Motor neuron (in vitro differentiated cells): ENCODE measurements around the gene GOLGA8M. TPM values are rescaled to one million over a fixed set of nuclear protein-coding genes. Genes with fewer than 3 reads are reported as not detected.
"Not testable (repeated sequence)": the region's sequence is repeated elsewhere in the genome, so short reads cannot be mapped to it uniquely, and the experiment has no call there.

ENCODE experiments used
- ATAC-seq, 8 experiments: fragments of 200-7000 bp; cut with Tn5 transposase; replicated peaks in 6 of 8; 2 replicates each; pipeline ENCODE4 v1.8.0; 2021; ENCODE audit warnings: mild to moderate bottlenecking in 8 of 8, moderate library complexity in 8 of 8
- H3K27ac ChIP-seq, 2 donors: fragments of 250-450 bp; sonication (Bioruptor Pico); 2 replicates each; pipeline ENCODE4 v1.9.0; 2021; ENCODE audit warnings: antibody characterized with exemption in 2 of 2, mild to moderate bottlenecking in 2 of 2, moderate library complexity in 1 of 2
- H3K4me1 ChIP-seq, 2 donors: fragments of 250-450 bp; sonication (Bioruptor Pico); replicated peaks in 1 of 2; 2 replicates each; pipeline ENCODE4 v1.6.1; 2021; ENCODE audit warnings: antibody characterized with exemption in 2 of 2, mild to moderate bottlenecking in 2 of 2, moderate library complexity in 1 of 2
- H3K4me3 ChIP-seq, 5 donors: fragments of 250-450 bp; sonication (Bioruptor Pico); 2 replicates each; pipeline ENCODE4 v1.9.0; 2021; ENCODE audit warnings: antibody characterized with exemption in 5 of 5, mild to moderate bottlenecking in 5 of 5, moderate library complexity in 4 of 5
- WGBS, 10 experiments: fragments of 450-650 bp; shearing (Covaris generic); methylation state at CpG; one replicate each; pipeline ENCODE4 v1.0.0; 2022; 5-methylcytosine and 5-hydroxymethylcytosine counted together
- in situ Hi-C, 9 experiments: fragments of 400-800 bp; cut with MboI; loops; one replicate each; pipeline ENCODE4 v1.15.0; 2021; ENCODE audit warnings: low sequenced_read_pairs in 9 of 9, low pct_unique_long_range_greater_than_20kb in 2 of 9; ENCODE audit not compliant: unreplicated experiment in 9 of 9
- total RNA-seq, 8 experiments: library from RNA; unstranded; fragments of 300-600 nt; gene quantifications; 2 replicates each; pipeline versions ENCODE4 v1.2.3 to v1.2.4, GENCODE V29; 2022

GOLGA8M gene
- total RNA-seq = under 1 TPM in 1 of 8 experiments, not detected in 7; 0.51 TPM

GRCh38 chr15:28712270-28712669 lies at the start of gene GOLGA8M:
Gene GOLGA8M, minus strand, starts transcription at chr15:28712421. Its CDS starts 98 bp downstream, at chr15:28712323.
- H3K27ac ChIP-seq, in situ Hi-C loops, H3K4me1 ChIP-seq, ATAC-seq, H3K4me3 ChIP-seq: not testable (repeated sequence)
- no CpG with 5 or more reads among the region's 10 CpGs for WGBS, 10 experiments

- H3K27ac ChIP-seq, H3K4me3 ChIP-seq, H3K4me1 ChIP-seq, ATAC-seq, in situ Hi-C loops: not testable (repeated sequence)
- WGBS, 10 experiments = 60 to 80% methylated on average over 1 to 4 of the region's 6 CpGs; no CpG with 5 or more reads in 8 of the 10 experiments
Measured at GRCh38 chr15:28742890-28743289, 30.7 kb upstream of the GOLGA8M start.

- H3K27ac ChIP-seq, H3K4me1 ChIP-seq, in situ Hi-C loops, ATAC-seq, H3K4me3 ChIP-seq: not testable (repeated sequence)
- WGBS, 10 experiments = 60% methylated on average over 1 of the region's 9 CpGs; no CpG with 5 or more reads in 9 of the 10 experiments
Measured at GRCh38 chr15:28738590-28739292, 26.5 kb upstream of the GOLGA8M start.

- ATAC-seq = peak in 1 of 8 experiments; percentile 29
- H3K4me1 ChIP-seq, in situ Hi-C loops, H3K27ac ChIP-seq: not testable (repeated sequence)
- WGBS, 10 experiments = no CpG with 5 or more reads among the region's 23 CpGs
- peak overlapping the region; percentile 36 to 49 (median 40) for H3K4me3 ChIP-seq
Measured at GRCh38 chr15:28738200-28738561, 26.0 kb upstream of the GOLGA8M start.

- H3K4me1 ChIP-seq, in situ Hi-C loops, H3K27ac ChIP-seq: not testable (repeated sequence)
- H3K4me3 ChIP-seq = peak overlapping the region; percentile 36 to 49 (median 40)
- peak; percentile 94 to 97 (median 96) for ATAC-seq
- no CpG with 5 or more reads among the region's 101 CpGs for WGBS, 10 experiments
Measured at GRCh38 chr15:28737521-28738199, 25.4 kb upstream of the GOLGA8M start.

GRCh38 chr15:28728061-28728460 lies 15.8 kb upstream of the GOLGA8M start:
- H3K4me3 ChIP-seq, H3K27ac ChIP-seq, ATAC-seq, H3K4me1 ChIP-seq, in situ Hi-C loops: not testable (repeated sequence)
- no CpG with 5 or more reads among the region's 2 CpGs for WGBS, 10 experiments

GRCh38 chr15:28727026-28727425 lies 14.8 kb upstream of the GOLGA8M start:
- H3K4me1 ChIP-seq, ATAC-seq, H3K4me3 ChIP-seq, in situ Hi-C loops, H3K27ac ChIP-seq: not testable (repeated sequence)
- 87 to 100% (median 100%) methylated on average over 1 to 8 of the region's 14 CpGs; no CpG with 5 or more reads in 6 of the 10 experiments for WGBS, 10 experiments

GRCh38 chr15:28726102-28726501 lies 13.9 kb upstream of the GOLGA8M start:
- H3K27ac ChIP-seq = no peak overlapping the region
- in situ Hi-C loops = no loop called here
- WGBS, 10 experiments = 47 to 100% (median 98%) methylated on average over 2 to 9 of the region's 17 CpGs; no CpG with 5 or more reads in 5 of the 10 experiments
- ATAC-seq = no peak
- no peaks in the 10 kb centered on the region for H3K4me1 ChIP-seq
- H3K4me3 ChIP-seq = no peak overlapping the region

- H3K4me3 ChIP-seq = no peak overlapping the region
- 70 to 100% (median 97%) methylated on average over 1 to 12 of the region's 14 CpGs; no CpG with 5 or more reads in 3 of the 10 experiments for WGBS, 10 experiments
- H3K27ac ChIP-seq = no peak overlapping the region
- no peak for ATAC-seq
- in situ Hi-C loops = no loop called here
- no peaks in the 10 kb centered on the region for H3K4me1 ChIP-seq
Measured at GRCh38 chr15:28725556-28725955, 13.3 kb upstream of the GOLGA8M start.

GRCh38 chr15:28723986-28724385 lies 11.8 kb upstream of the GOLGA8M start:
- in situ Hi-C loops, H3K4me1 ChIP-seq, H3K4me3 ChIP-seq, ATAC-seq, H3K27ac ChIP-seq: not testable (repeated sequence)
- 67 to 100% methylated on average over 1 to 2 of the region's 5 CpGs; no CpG with 5 or more reads in 8 of the 10 experiments for WGBS, 10 experiments

GRCh38 chr15:28719626-28720025 lies 7.4 kb upstream of the GOLGA8M start:
- H3K4me3 ChIP-seq, H3K27ac ChIP-seq, H3K4me1 ChIP-seq, ATAC-seq, in situ Hi-C loops: not testable (repeated sequence)
- 60 to 100% (median 80%) methylated on average over 1 of the region's 4 CpGs; no CpG with 5 or more reads in 5 of the 10 experiments for WGBS, 10 experiments

GRCh38 chr15:28718576-28718975 lies 6.4 kb upstream of the GOLGA8M start:
- H3K27ac ChIP-seq, H3K4me1 ChIP-seq, H3K4me3 ChIP-seq, ATAC-seq, in situ Hi-C loops: not testable (repeated sequence)
- WGBS, 10 experiments = 70 to 80% methylated on average over 2 of the region's 11 CpGs; no CpG with 5 or more reads in 8 of the 10 experiments

GRCh38 chr15:28714176-28714575 lies 2.0 kb upstream of the GOLGA8M start:
- H3K4me1 ChIP-seq, ATAC-seq, H3K4me3 ChIP-seq, H3K27ac ChIP-seq, in situ Hi-C loops: not testable (repeated sequence)
- 0 to 100% (median 83%) methylated on average over 1 to 4 of the region's 4 CpGs; no CpG with 5 or more reads in 2 of the 10 experiments for WGBS, 10 experiments
